ENCODE results near the gene ZNF598. TPM values are rescaled to one million over a fixed set of nuclear protein-coding genes. Genes with fewer than 3 reads are reported as not detected.

ZNF598 gene
- total and polyA plus RNA-seq, 2 donors, result 6.3 to 38.4 TPM

GRCh38 chr16:2002406-2003230 is 7.0 kb downstream of the ZNF598 start:
- Histone ChIP-seq H3K36me3 (ENCODE audit: insufficient read depth) (peaks cover 11% of the 10 kb centered on the region), H3K4me1 (ENCODE audit: insufficient read depth) (no peaks in the 10 kb centered on the region)

GRCh38 chr16:2001456-2002355 is 7.9 kb downstream of the ZNF598 start:
- DNase-seq (ENCODE audit: extremely low spot score), result no peak
- no peak overlapping the region for H3K27ac ChIP-seq (ENCODE audit: low read depth)
- no peaks in the 10 kb centered on the region for H3K4me1 ChIP-seq (ENCODE audit: insufficient read depth)
- no peak overlapping the region for H3K4me3 ChIP-seq (ENCODE audit: low read depth, low read length)
- H3K36me3 ChIP-seq (ENCODE audit: insufficient read depth), result peaks cover 11% of the 10 kb centered on the region
- 95% methylated on average over 53 of the region's 53 CpGs for WGBS

More at GRCh38 chr16:2002406-2003230, 7.0 kb downstream of the ZNF598 start:
- Histone ChIP-seq H3K27ac (ENCODE audit: low read depth) (no peak overlapping the region), H3K4me3 (ENCODE audit: low read depth, low read length) (no peak overlapping the region)
- 91% methylated on average over 47 of the region's 47 CpGs for WGBS
- DNase-seq (ENCODE audit: extremely low spot score), result no peak

GRCh38 chr16:2001035-2001434 is 8.6 kb downstream of the ZNF598 start:
- WGBS, result 94% methylated on average over 19 of the region's 19 CpGs
- DNase-seq (ENCODE audit: extremely low spot score), result no peak
- no peaks in the 10 kb centered on the region for H3K4me1 ChIP-seq (ENCODE audit: insufficient read depth)
- no peak overlapping the region for H3K27ac ChIP-seq (ENCODE audit: low read depth)
- peaks cover 11% of the 10 kb centered on the region for H3K36me3 ChIP-seq (ENCODE audit: insufficient read depth)
- H3K4me3 ChIP-seq (ENCODE audit: low read depth, low read length), result no peak overlapping the region

GRCh38 chr16:1999866-2000514 is 9.6 kb downstream of the ZNF598 start:
- WGBS, result 86% methylated on average over 28 of the region's 28 CpGs
- no peak overlapping the region for H3K4me3 ChIP-seq (ENCODE audit: low read depth, low read length)
- no peak for DNase-seq (ENCODE audit: extremely low spot score)
- H3K4me1 ChIP-seq (ENCODE audit: insufficient read depth), result no peaks in the 10 kb centered on the region
- H3K27ac ChIP-seq (ENCODE audit: low read depth), result no peak overlapping the region
- peaks cover 11% of the 10 kb centered on the region for H3K36me3 ChIP-seq (ENCODE audit: insufficient read depth)

- peaks cover 11% of the 10 kb centered on the region for H3K36me3 ChIP-seq (ENCODE audit: insufficient read depth)
- no peak for DNase-seq (ENCODE audit: extremely low spot score)
- peak overlapping the region; percentile 26 for H3K27ac ChIP-seq (ENCODE audit: low read depth)
- H3K4me3 ChIP-seq (ENCODE audit: low read depth, low read length), result no peak overlapping the region
- WGBS, result 94% methylated on average over 39 of the region's 39 CpGs
- no peaks in the 10 kb centered on the region for H3K4me1 ChIP-seq (ENCODE audit: insufficient read depth)
Observed at GRCh38 chr16:1998852-1999801, 10.5 kb downstream of the ZNF598 start.

GRCh38 chr16:1998360-1998835 is 11.2 kb downstream of the ZNF598 start:
- H3K27ac ChIP-seq (ENCODE audit: low read depth), result peak overlapping the region; percentile 26
- no peaks in the 10 kb centered on the region for H3K4me1 ChIP-seq (ENCODE audit: insufficient read depth)
- H3K4me3 ChIP-seq (ENCODE audit: low read depth, low read length), result no peak overlapping the region
- H3K36me3 ChIP-seq (ENCODE audit: insufficient read depth), result peaks cover 11% of the 10 kb centered on the region
- DNase-seq (ENCODE audit: extremely low spot score), result no peak
- 84% methylated on average over 27 of the region's 27 CpGs for WGBS

GRCh38 chr16:1997494-1998359 is 11.9 kb downstream of the ZNF598 start:
- DNase-seq (ENCODE audit: extremely low spot score), result no peak
- 62% methylated on average over 26 of the region's 26 CpGs for WGBS
- H3K4me3 ChIP-seq (ENCODE audit: low read depth, low read length), result no peak overlapping the region
- peaks cover 11% of the 10 kb centered on the region for H3K36me3 ChIP-seq (ENCODE audit: insufficient read depth)
- H3K27ac ChIP-seq (ENCODE audit: low read depth), result peak overlapping the region; percentile 68
- no peaks in the 10 kb centered on the region for H3K4me1 ChIP-seq (ENCODE audit: insufficient read depth)

GRCh38 chr16:1993731-1994131 is 15.9 kb downstream of the ZNF598 start:
- H3K27ac ChIP-seq (ENCODE audit: low read depth), result no peak overlapping the region
- no peak overlapping the region for H3K4me3 ChIP-seq (ENCODE audit: low read depth, low read length)
- no peak for DNase-seq (ENCODE audit: extremely low spot score)
- H3K4me1 ChIP-seq (ENCODE audit: insufficient read depth), result no peaks in the 10 kb centered on the region
- WGBS, result 78% methylated on average over 2 of the region's 2 CpGs
- H3K36me3 ChIP-seq (ENCODE audit: insufficient read depth), result peaks cover 2% of the 10 kb centered on the region

- Histone ChIP-seq H3K4me1 (ENCODE audit: insufficient read depth) (no peaks in the 10 kb centered on the region), H3K27ac (ENCODE audit: low read depth) (no peak overlapping the region), H3K36me3 (ENCODE audit: insufficient read depth) (no peaks in the 10 kb centered on the region), H3K4me3 (ENCODE audit: low read depth, low read length) (no peak overlapping the region)
- WGBS, result 43% methylated on average over 50 of the region's 50 CpGs
- DNase-seq (ENCODE audit: extremely low spot score), result no peak
Observed at GRCh38 chr16:1992704-1993317, 16.8 kb downstream of the ZNF598 start.

GRCh38 chr16:1991948-1992703 is 17.5 kb downstream of the ZNF598 start:
- H3K36me3 ChIP-seq (ENCODE audit: insufficient read depth), result peaks cover 1% of the 10 kb centered on the region
- H3K27ac ChIP-seq (ENCODE audit: low read depth), result no peak overlapping the region
- H3K4me3 ChIP-seq (ENCODE audit: low read depth, low read length), result peak overlapping the region; percentile 1
- 3% methylated on average over 95 of the region's 96 CpGs for WGBS
- no peaks in the 10 kb centered on the region for H3K4me1 ChIP-seq (ENCODE audit: insufficient read depth)
- peak; percentile 57 for DNase-seq (ENCODE audit: extremely low spot score)

GRCh38 chr16:1991588-1991947 is 18.1 kb downstream of the ZNF598 start:
- Histone ChIP-seq H3K4me1 (ENCODE audit: insufficient read depth) (no peaks in the 10 kb centered on the region), H3K4me3 (ENCODE audit: low read depth, low read length) (no peak overlapping the region), H3K36me3 (ENCODE audit: insufficient read depth) (peaks cover 3% of the 10 kb centered on the region), H3K27ac (ENCODE audit: low read depth) (no peak overlapping the region)
- no peak for DNase-seq (ENCODE audit: extremely low spot score)
- WGBS, result 15% methylated on average over 22 of the region's 22 CpGs
